GM12874 (cell line): ENCODE measurements around the gene TMEM174.
A peak's percentile ranks its signal among the peaks of the same experiment; 100 is the strongest.

Experiments used
- CTCF ChIP-seq: IDR thresholded peaks from 2 replicates; pipeline ENCODE4 v1.5.1; 2011; ENCODE audit warnings: low read depth, mild to moderate bottlenecking, control low read depth, low read length, moderate library complexity; ENCODE audit not compliant: insufficient read depth

TMEM174 gene

GRCh38 chr5:73205305-73205704 lies 32.3 kb downstream of the TMEM174 start:
- TF ChIP-seq CTCF = no peak

GRCh38 chr5:73213566-73213998 lies 40.6 kb downstream of the TMEM174 start:
- no peak for TF ChIP-seq CTCF

- no peak for TF ChIP-seq CTCF
Measured at GRCh38 chr5:73214306-73214705, 41.3 kb downstream of the TMEM174 start.

- no peak for TF ChIP-seq CTCF
Measured at GRCh38 chr5:73214996-73215395, 42.0 kb downstream of the TMEM174 start.

GRCh38 chr5:73215531-73215890 lies 42.5 kb downstream of the TMEM174 start:
- TF ChIP-seq CTCF = no peak

- TF ChIP-seq CTCF = peak; percentile 62
Measured at GRCh38 chr5:73215891-73216610, 43.1 kb downstream of the TMEM174 start.

- no peak for TF ChIP-seq CTCF
Measured at GRCh38 chr5:73218552-73219171, 45.7 kb downstream of the TMEM174 start.
